OCI-LY7 (cell line): ENCODE results near the gene PKN2.

ENCODE experiments used
- EZH2phosphoT487 ChIP-seq: fragments of 200-600 bp; sonication (generic); IDR thresholded peaks from 2 replicates; pipeline ENCODE4 v1.6.1; 2018; ENCODE audit warnings: low read depth, borderline replicate concordance, mild to moderate bottlenecking, mixed run types, antibody characterized with exemption, low read length, moderate library complexity, mixed read lengths
- TF ChIP-seq, protein P1 (sequence below): fragments of 200-600 bp; sonication (generic); conservative IDR thresholded peaks from 2 replicates; pipeline ENCODE4 v1.5.1; 2014; ENCODE audit warnings: mild to moderate bottlenecking, antibody characterized with exemption, low read length, moderate library complexity, mixed read lengths

GRCh38 chr1:88813471-88813870 lies 129.4 kb downstream of the PKN2 start:
- TF ChIP-seq, protein P1, sequence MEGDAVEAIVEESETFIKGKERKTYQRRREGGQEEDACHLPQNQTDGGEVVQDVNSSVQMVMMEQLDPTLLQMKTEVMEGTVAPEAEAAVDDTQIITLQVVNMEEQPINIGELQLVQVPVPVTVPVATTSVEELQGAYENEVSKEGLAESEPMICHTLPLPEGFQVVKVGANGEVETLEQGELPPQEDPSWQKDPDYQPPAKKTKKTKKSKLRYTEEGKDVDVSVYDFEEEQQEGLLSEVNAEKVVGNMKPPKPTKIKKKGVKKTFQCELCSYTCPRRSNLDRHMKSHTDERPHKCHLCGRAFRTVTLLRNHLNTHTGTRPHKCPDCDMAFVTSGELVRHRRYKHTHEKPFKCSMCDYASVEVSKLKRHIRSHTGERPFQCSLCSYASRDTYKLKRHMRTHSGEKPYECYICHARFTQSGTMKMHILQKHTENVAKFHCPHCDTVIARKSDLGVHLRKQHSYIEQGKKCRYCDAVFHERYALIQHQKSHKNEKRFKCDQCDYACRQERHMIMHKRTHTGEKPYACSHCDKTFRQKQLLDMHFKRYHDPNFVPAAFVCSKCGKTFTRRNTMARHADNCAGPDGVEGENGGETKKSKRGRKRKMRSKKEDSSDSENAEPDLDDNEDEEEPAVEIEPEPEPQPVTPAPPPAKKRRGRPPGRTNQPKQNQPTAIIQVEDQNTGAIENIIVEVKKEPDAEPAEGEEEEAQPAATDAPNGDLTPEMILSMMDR = no peak
- TF ChIP-seq EZH2phosphoT487 = no peak
